Panc1 (cell line): ENCODE measurements around the gene LYSMD3. TPM values are rescaled to one million over a fixed set of nuclear protein-coding genes. Genes with fewer than 3 reads are reported as not detected.

Experiments used
- ATAC-seq: fragments of 200-7000 bp; cut with Tn5 transposase; 2 replicates; pipeline ENCODE4 v1.9.1; 2020; ENCODE audit warnings: mild to moderate bottlenecking, moderate library complexity
- BruUV-seq: library from RNA; stranded (reverse); fragments of 400-500 nt; replicated peaks from 2 replicates; lab custom pipeline; 2021; lab: Mats Ljungman, UMichigan
- CTCF ChIA-PET: fragments of 300-600 bp; sonication (Branson Sonifier 250); formaldehyde crosslinking; loops from one replicate; lab custom pipeline; 2022; ENCODE audit warnings: antibody characterized with exemption; lab: Charles Lee
- POLR2A ChIA-PET: fragments of 300-600 bp; sonication (Branson Sonifier 250); formaldehyde crosslinking; loops from one replicate; lab custom pipeline; 2022; ENCODE audit warnings: antibody characterized with exemption; lab: Charles Lee
- DNase-seq: peaks from one replicate; pipeline ENCODE4 v3.0.0-alpha.2; 2010; ENCODE audit warnings: low read depth, low spot score
- H3K27ac ChIP-seq: 2 replicates; pipeline ENCODE4 v1.5.1; 2011; ENCODE audit warnings: mild to moderate bottlenecking, low read length, inconsistent platforms
- H3K27me3 ChIP-seq: fragments of 200-500 bp; sonication (Bioruptor generic); 2 replicates; pipeline ENCODE4 v1.6.0; 2014; ENCODE audit warnings: low read length, inconsistent platforms; ENCODE audit not compliant: control insufficient read depth, insufficient read depth
- H3K36me3 ChIP-seq: fragments of 200-500 bp; sonication (Bioruptor generic); 2 replicates; pipeline ENCODE4 v1.5.1; 2014; ENCODE audit warnings: inconsistent platforms, mild to moderate bottlenecking, low read length, moderate library complexity; ENCODE audit not compliant: control insufficient read depth, insufficient read depth
- H3K4me1 ChIP-seq: 2 replicates; pipeline ENCODE4 v1.5.1; 2011; ENCODE audit warnings: inconsistent platforms, mild to moderate bottlenecking, low read length, moderate library complexity; ENCODE audit not compliant: control insufficient read depth, insufficient read depth
- H3K4me3 ChIP-seq, 2 experiments: 2 replicates each; pipeline ENCODE4 v1.5.1; 2011 to 2012; ENCODE audit warnings: low read depth in 2 of 2, low read length in 2 of 2, mild to moderate bottlenecking in 2 of 2, inconsistent platforms in 1 of 2, moderate library complexity in 1 of 2
- H3K9me3 ChIP-seq: fragments of 200-500 bp; sonication (Bioruptor generic); 2 replicates; pipeline ENCODE4 v1.5.1; 2014; ENCODE audit warnings: low read depth, mild to moderate bottlenecking, inconsistent platforms, low read length, moderate library complexity; ENCODE audit not compliant: control insufficient read depth, insufficient read depth
- CTCF ChIP-seq: fragments of 450-650 bp; IDR thresholded peaks from 2 replicates; pipeline ENCODE4 v1.5.1; 2017; ENCODE audit warnings: mild to moderate bottlenecking
- POLR2AphosphoS5 ChIP-seq: IDR thresholded peaks from 2 replicates; pipeline ENCODE4 v1.6.1; 2012; ENCODE audit warnings: mild to moderate bottlenecking, low read depth, low read length, moderate library complexity
- REST ChIP-seq, 2 experiments: IDR thresholded peaks; 2 replicates each; pipeline ENCODE4 v1.6.1; 2011 to 2012; ENCODE audit warnings: low read depth in 2 of 2, control low read depth in 1 of 2, low read length in 1 of 2, mild to moderate bottlenecking in 1 of 2, moderate library complexity in 1 of 2; ENCODE audit not compliant: insufficient read depth in 1 of 2
- SIN3A ChIP-seq: IDR thresholded peaks from 2 replicates; pipeline ENCODE4 v1.6.1; 2012; ENCODE audit warnings: low read depth, mild to moderate bottlenecking, low read length, moderate library complexity, borderline replicate concordance; ENCODE audit not compliant: insufficient read depth
- TCF7L2 ChIP-seq: IDR thresholded peaks from 2 replicates; pipeline ENCODE4 v1.6.1; 2011; ENCODE audit warnings: mild to moderate bottlenecking, low read depth, low read length, inconsistent platforms
- in situ Hi-C: cut with HindIII; loops from 2 replicates; pipeline ENCODE4 v1.10.0; 2016; ENCODE audit warnings: low sequenced_read_pairs, low pct_unique_long_range_greater_than_20kb
- intact Hi-C: fragments of 100-400 bp; cut with micrococcal nuclease; formaldehyde crosslinking; loops from one replicate; pipeline ENCODE4 v1.10.0; 2022; ENCODE audit not compliant: unreplicated experiment
- total RNA-seq: library from RNA; stranded (reverse); gene quantifications from one replicate; pipeline ENCODE4 v1.2.1, GENCODE V29; 2021; ENCODE audit not compliant: unreplicated experiment

LYSMD3 gene
- total RNA-seq, 1 experiment from 2014 or later, result 16.0 TPM

GRCh38 chr5:90475436-90475980 lies 53.9 kb downstream of the LYSMD3 start:
- DNase-seq, result no peak
- in situ Hi-C loops, result no loop called here
- CTCF ChIA-PET, result no interaction called here

GRCh38 chr5:90474235-90475107 lies 54.9 kb downstream of the LYSMD3 start, which contains the start of the genes MBLAC2 and POLR3G:
Gene MBLAC2 (minus strand): TSS chr5:90474771. CDS start chr5:90474292, 479 bp downstream.
Gene POLR3G (plus strand): TSS chr5:90474864. CDS start chr5:90485568, 10,704 bp downstream.
- H3K27me3 ChIP-seq, result no peaks in the 10 kb centered on the region
- no peaks in the 10 kb centered on the region; the same call in 1 of the 2 replicates for H3K36me3 ChIP-seq
- DNase-seq (peak; percentile 83), ATAC-seq (peak; percentile 95)
- TF ChIP-seq TCF7L2 (0 out of 2 replicates have a peak, but pooled peaks have one; percentile 37), REST (IDR thresholded peaks at IDR 0.05; ENCODE audit: insufficient read depth in 1 of 2, low read depth in 2 of 2, low read length in 1 of 2) (no peak), SIN3A (no peak; the same call in 1 of the 2 replicates), CTCF (peak; percentile 39), POLR2AphosphoS5 (peak; percentile 88)
- POLR2A ChIA-PET, result no interaction called here
- BruUV-seq, result no TSS peak
- in situ Hi-C loops, result no loop called here
- CTCF ChIA-PET, result no interaction called here
- H3K4me1 ChIP-seq, result peaks cover 19% of the 10 kb centered on the region
- H3K27ac ChIP-seq, result peak within 1 kb of the TSS; percentile 91
- intact Hi-C loops, result no loop called here
- peak within 1 kb of the TSS; percentile 86 to 89 for H3K4me3 ChIP-seq
- no peaks in the 10 kb centered on the region for H3K9me3 ChIP-seq

More at GRCh38 chr5:90475436-90475980, 53.9 kb downstream of the LYSMD3 start:
- ATAC-seq, result no peak
- Histone ChIP-seq H3K4me1 (peaks cover 19% of the 10 kb centered on the region), H3K36me3 (no peaks in the 10 kb centered on the region; the same call in 1 of the 2 replicates), H3K27me3 (no peaks in the 10 kb centered on the region), H3K4me3 (peak overlapping the region; percentile 86 to 89), H3K27ac (peak overlapping the region; percentile 91), H3K9me3 (no peaks in the 10 kb centered on the region)
- no TSS peak for BruUV-seq
- TF ChIP-seq REST (IDR thresholded peaks at IDR 0.05; ENCODE audit: insufficient read depth in 1 of 2, low read depth in 2 of 2, low read length in 1 of 2), result no peak
- intact Hi-C loops, result no loop called here
- POLR2A ChIA-PET, result no interaction called here
